Measurements from ENCODE around the gene TMBIM4.

The TMBIM4 gene

DNA sequence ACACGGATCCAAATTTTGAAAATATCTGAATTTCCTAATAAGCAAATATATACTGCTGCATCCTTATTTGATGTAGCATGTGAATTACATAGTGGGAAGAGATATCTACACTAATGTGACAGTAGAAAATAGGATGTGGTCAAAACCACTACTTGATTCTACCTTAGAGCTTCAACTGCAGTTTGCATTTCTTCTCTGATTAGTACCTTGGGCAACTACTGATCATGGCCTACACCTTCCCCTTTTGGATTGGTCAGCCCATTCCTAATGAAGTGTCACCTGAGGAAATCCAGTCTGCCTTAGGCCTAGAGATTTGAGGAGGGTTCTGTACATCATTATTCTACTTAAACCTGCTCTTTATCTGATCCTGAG lies 49.9 kb downstream of the TMBIM4 start:
- H3K4me3 ChIP-seq (ENCODE audit: low read length): no peak overlapping the region
- H3K9me2 ChIP-seq (replicated peaks; ENCODE audit: control insufficient read depth, low read length): no peaks in the 10 kb centered on the region
- H3K27ac ChIP-seq (ENCODE audit: low read depth, low read length): no peak overlapping the region
- H4K20me1 ChIP-seq (ENCODE audit: control insufficient read depth, insufficient read depth, low read depth, low read length): no peaks in the 10 kb centered on the region
- peaks cover 8% of the 10 kb centered on the region for H3K4me1 ChIP-seq (ENCODE audit: control insufficient read depth, low read length)
- peaks cover 6% of the 10 kb centered on the region for H3K79me2 ChIP-seq (ENCODE audit: control insufficient read depth, low read length)
- peaks cover 44% of the 10 kb centered on the region for H3K36me3 ChIP-seq (ENCODE audit: control insufficient read depth, low read length)
- no peak overlapping the region for H3K4me2 ChIP-seq (ENCODE audit: low read length)
- peaks cover 5% of the 10 kb centered on the region; the same call in 1 of the 2 replicates for H3F3A ChIP-seq (ENCODE audit: control insufficient read depth, insufficient read depth)
- no peaks in the 10 kb centered on the region for H3K9me3 ChIP-seq (ENCODE audit: control insufficient read depth, insufficient read depth, low read length)
- TF ChIP-seq, protein P1, sequence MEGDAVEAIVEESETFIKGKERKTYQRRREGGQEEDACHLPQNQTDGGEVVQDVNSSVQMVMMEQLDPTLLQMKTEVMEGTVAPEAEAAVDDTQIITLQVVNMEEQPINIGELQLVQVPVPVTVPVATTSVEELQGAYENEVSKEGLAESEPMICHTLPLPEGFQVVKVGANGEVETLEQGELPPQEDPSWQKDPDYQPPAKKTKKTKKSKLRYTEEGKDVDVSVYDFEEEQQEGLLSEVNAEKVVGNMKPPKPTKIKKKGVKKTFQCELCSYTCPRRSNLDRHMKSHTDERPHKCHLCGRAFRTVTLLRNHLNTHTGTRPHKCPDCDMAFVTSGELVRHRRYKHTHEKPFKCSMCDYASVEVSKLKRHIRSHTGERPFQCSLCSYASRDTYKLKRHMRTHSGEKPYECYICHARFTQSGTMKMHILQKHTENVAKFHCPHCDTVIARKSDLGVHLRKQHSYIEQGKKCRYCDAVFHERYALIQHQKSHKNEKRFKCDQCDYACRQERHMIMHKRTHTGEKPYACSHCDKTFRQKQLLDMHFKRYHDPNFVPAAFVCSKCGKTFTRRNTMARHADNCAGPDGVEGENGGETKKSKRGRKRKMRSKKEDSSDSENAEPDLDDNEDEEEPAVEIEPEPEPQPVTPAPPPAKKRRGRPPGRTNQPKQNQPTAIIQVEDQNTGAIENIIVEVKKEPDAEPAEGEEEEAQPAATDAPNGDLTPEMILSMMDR (IDR thresholded peaks at IDR 0.05; ENCODE audit: low read depth, low read length, poor library complexity, severe bottlenecking): no peak
- no peak for TF ChIP-seq EZH2phosphoT487 (IDR thresholded peaks at IDR 0.05; ENCODE audit: borderline replicate concordance, low read length)
- H3K27me3 ChIP-seq (ENCODE audit: control insufficient read depth, low read length): no peaks in the 10 kb centered on the region

DNA sequence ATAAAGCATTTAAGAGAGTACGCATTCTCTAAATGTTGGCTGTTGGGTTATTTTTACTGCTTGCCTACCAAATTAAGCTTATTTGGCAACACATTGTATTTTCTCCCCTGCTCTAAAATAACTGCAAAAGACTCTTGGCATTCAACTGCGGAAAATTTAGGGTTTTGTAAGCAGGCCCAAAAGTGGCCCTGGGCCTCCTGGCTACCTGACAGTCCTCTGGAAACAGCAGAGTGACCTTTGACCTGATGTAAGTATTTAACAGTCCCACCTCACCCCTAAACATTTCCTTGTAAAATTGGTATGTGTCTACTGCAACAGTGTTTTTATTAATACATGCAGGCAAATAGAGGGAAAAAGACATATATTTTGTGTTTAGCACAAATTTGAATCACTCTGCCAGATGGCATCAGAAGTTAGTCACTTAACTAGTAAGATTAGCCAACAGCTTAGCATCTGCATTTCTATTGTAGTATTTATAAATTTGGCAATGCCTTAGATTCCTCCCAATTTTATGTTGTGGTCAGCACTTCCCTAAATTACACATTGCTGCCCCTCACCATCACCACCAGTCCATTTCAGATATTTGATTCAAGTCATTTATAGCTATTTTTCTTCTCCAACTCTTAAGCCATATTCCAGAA lies 50.4 kb downstream of the TMBIM4 start:
- H3K36me3 ChIP-seq (ENCODE audit: control insufficient read depth, low read length): peaks cover 39% of the 10 kb centered on the region
- H3K27me3 ChIP-seq (ENCODE audit: control insufficient read depth, low read length): no peaks in the 10 kb centered on the region
- peaks cover 5% of the 10 kb centered on the region; the same call in 1 of the 2 replicates for H3F3A ChIP-seq (ENCODE audit: control insufficient read depth, insufficient read depth)
- no peak overlapping the region for H3K27ac ChIP-seq (ENCODE audit: low read depth, low read length)
- no peaks in the 10 kb centered on the region for H3K9me2 ChIP-seq (replicated peaks; ENCODE audit: control insufficient read depth, low read length)
- H4K20me1 ChIP-seq (ENCODE audit: control insufficient read depth, insufficient read depth, low read depth, low read length): no peaks in the 10 kb centered on the region
- H3K9me3 ChIP-seq (ENCODE audit: control insufficient read depth, insufficient read depth, low read length): no peaks in the 10 kb centered on the region
- no peak overlapping the region for H3K4me3 ChIP-seq (ENCODE audit: low read length)
- H3K4me1 ChIP-seq (ENCODE audit: control insufficient read depth, low read length): peaks cover 12% of the 10 kb centered on the region
- H3K79me2 ChIP-seq (ENCODE audit: control insufficient read depth, low read length): peaks cover under 1% of the 10 kb centered on the region
- no peak overlapping the region for H3K4me2 ChIP-seq (ENCODE audit: low read length)
- no peak for TF ChIP-seq EZH2phosphoT487 (IDR thresholded peaks at IDR 0.05; ENCODE audit: borderline replicate concordance, low read length)
- TF ChIP-seq, protein P1 (IDR thresholded peaks at IDR 0.05; ENCODE audit: low read depth, low read length, poor library complexity, severe bottlenecking): no peak

DNA sequence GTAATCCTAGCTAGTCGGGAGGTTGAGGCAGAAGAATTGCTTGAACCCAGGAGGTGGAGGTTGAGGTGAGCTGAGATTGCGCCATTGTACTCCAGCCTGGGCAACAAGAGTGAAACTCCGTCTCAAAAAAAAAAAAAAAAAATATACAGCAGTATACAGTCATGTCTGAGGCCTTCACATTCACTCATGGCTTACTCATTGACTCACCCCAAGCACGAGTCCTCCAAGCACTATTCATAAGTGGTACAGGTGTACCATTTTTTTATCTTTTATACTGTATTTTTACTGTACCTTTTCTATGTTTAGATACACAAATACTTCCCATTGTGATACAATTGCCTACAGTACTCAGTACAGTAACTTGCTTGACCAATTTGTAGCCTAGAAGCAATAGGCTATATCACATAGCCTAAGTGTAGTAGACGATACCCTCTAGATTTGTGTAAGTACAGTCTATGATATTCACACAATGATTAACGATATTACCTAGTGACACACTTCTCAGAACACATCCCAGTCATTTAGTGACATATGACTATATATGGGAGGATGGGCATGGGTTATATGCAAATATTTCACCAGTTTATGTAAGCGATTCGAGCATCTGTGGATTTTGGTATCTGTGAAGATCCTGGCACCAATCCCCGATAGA lies 51.4 kb downstream of the TMBIM4 start:
- H3K9me3 ChIP-seq (ENCODE audit: control insufficient read depth, insufficient read depth, low read length): peaks cover 5% of the 10 kb centered on the region; the same call in 1 of the 2 replicates
- TF ChIP-seq EZH2phosphoT487 (IDR thresholded peaks at IDR 0.05; ENCODE audit: borderline replicate concordance, low read length): no peak
- TF ChIP-seq, protein P1 (IDR thresholded peaks at IDR 0.05; ENCODE audit: low read depth, low read length, poor library complexity, severe bottlenecking): no peak
- no peak overlapping the region for H3K4me2 ChIP-seq (ENCODE audit: low read length)
- no peaks in the 10 kb centered on the region for H3K27me3 ChIP-seq (ENCODE audit: control insufficient read depth, low read length)
- H3K27ac ChIP-seq (ENCODE audit: low read depth, low read length): no peak overlapping the region
- H3K36me3 ChIP-seq (ENCODE audit: control insufficient read depth, low read length): peaks cover 29% of the 10 kb centered on the region
- no peaks in the 10 kb centered on the region for H3K9me2 ChIP-seq (replicated peaks; ENCODE audit: control insufficient read depth, low read length)
- peaks cover 22% of the 10 kb centered on the region for H3K4me1 ChIP-seq (ENCODE audit: control insufficient read depth, low read length)
- peaks cover 8% of the 10 kb centered on the region; the same call in 1 of the 2 replicates for H3F3A ChIP-seq (ENCODE audit: control insufficient read depth, insufficient read depth)
- H3K4me3 ChIP-seq (ENCODE audit: low read length): no peak overlapping the region
- no peaks in the 10 kb centered on the region for H4K20me1 ChIP-seq (ENCODE audit: control insufficient read depth, insufficient read depth, low read depth, low read length)
- H3K79me2 ChIP-seq (ENCODE audit: control insufficient read depth, low read length): no peaks in the 10 kb centered on the region

Measured in DOHH2 (cell line).